IMR-90 (cell line): ENCODE results near the gene EVX1. TPM values are rescaled to one million over a fixed set of nuclear protein-coding genes. Genes with fewer than 3 reads are reported as not detected.

ENCODE experiments used
- ATAC-seq: fragments of 200-7000 bp; cut with Tn5 transposase; 2 replicates; pipeline ENCODE4 v1.9.1; 2020; ENCODE audit warnings: low read depth, mild to moderate bottlenecking, moderate library complexity
- BruUV-seq: library from RNA; stranded (reverse); fragments of 400-500 nt; replicated peaks from 2 replicates; lab custom pipeline; 2021; lab: Mats Ljungman, UMichigan
- CTCF ChIA-PET: fragments of 300-600 bp; formaldehyde crosslinking; extraction: SDS; loops from one replicate; lab custom pipeline; 2021; ENCODE audit warnings: antibody characterized with exemption; lab: Yijun Ruan, JAX
- POLR2A ChIA-PET: fragments of 300-600 bp; sonication (Branson Sonifier 250); formaldehyde crosslinking; loops from one replicate; lab custom pipeline; 2022; ENCODE audit warnings: antibody characterized with exemption; ENCODE audit not compliant: unreplicated experiment; lab: Charles Lee
- DNase-seq: peaks from one replicate; pipeline ENCODE4 v3.0.0; 2013
- H2AFZ ChIP-seq: replicated peaks from 2 replicates; pipeline ENCODE3; 2013; ENCODE audit warnings: low read length, mild to moderate bottlenecking; ENCODE audit not compliant: poor library complexity
- H2AK5ac ChIP-seq: 2 replicates; pipeline ENCODE4 v1.6.1; 2013; ENCODE audit warnings: low read depth, low read length, inconsistent platforms
- H2AK9ac ChIP-seq: replicated peaks from 2 replicates; pipeline ENCODE3; 2013; ENCODE audit warnings: mild to moderate bottlenecking, low read depth, low read length, moderate library complexity; ENCODE audit not compliant: poor library complexity
- H2BK120ac ChIP-seq: 2 replicates; pipeline ENCODE4 v1.6.1; 2013; ENCODE audit warnings: low read depth, low read length, inconsistent platforms
- H2BK15ac ChIP-seq: 3 replicates; pipeline ENCODE4 v1.6.1; 2013; ENCODE audit warnings: low read depth, low read length, inconsistent platforms
- H2BK20ac ChIP-seq: 2 replicates; pipeline ENCODE4 v1.6.1; 2013; ENCODE audit warnings: low read depth, mild to moderate bottlenecking, inconsistent platforms, low read length, moderate library complexity
- H2BK5ac ChIP-seq: 2 replicates; pipeline ENCODE4 v1.6.1; 2013; ENCODE audit warnings: mild to moderate bottlenecking, low read depth, low read length, inconsistent platforms; ENCODE audit not compliant: poor library complexity, severe bottlenecking
- H3K14ac ChIP-seq: replicated peaks from 2 replicates; pipeline ENCODE4 v1.6.1; 2013; ENCODE audit warnings: low read depth, low read length, inconsistent platforms
- H3K18ac ChIP-seq: 2 replicates; pipeline ENCODE4 v1.6.1; 2013; ENCODE audit warnings: low read depth, low read length, control low read depth
- H3K23ac ChIP-seq: 2 replicates; pipeline ENCODE4 v1.6.1; 2013; ENCODE audit warnings: low read depth, low read length, inconsistent platforms
- H3K27ac ChIP-seq: 2 replicates; pipeline ENCODE4 v1.5.1; 2013; ENCODE audit warnings: mild to moderate bottlenecking, control low read depth, low read length; ENCODE audit not compliant: insufficient read depth
- H3K27me3 ChIP-seq: 2 replicates; pipeline ENCODE4 v1.6.1; 2013; ENCODE audit warnings: low read length; ENCODE audit not compliant: control insufficient read depth, insufficient read depth
- H3K36me3 ChIP-seq: 2 replicates; pipeline ENCODE4 v1.6.1; 2013; ENCODE audit warnings: low read length, mixed read lengths; ENCODE audit not compliant: control insufficient read depth, insufficient read depth
- H3K4ac ChIP-seq: 2 replicates; pipeline ENCODE4 v1.6.1; 2013; ENCODE audit warnings: low read depth, low read length, inconsistent platforms
- H3K4me1 ChIP-seq: 2 replicates; pipeline ENCODE4 v1.6.1; 2013; ENCODE audit warnings: low read length, mixed read lengths; ENCODE audit not compliant: control insufficient read depth, insufficient read depth
- H3K4me2 ChIP-seq: 2 replicates; pipeline ENCODE4 v1.6.1; 2013; ENCODE audit warnings: low read depth, mild to moderate bottlenecking, control low read depth, low read length, moderate library complexity
- H3K4me3 ChIP-seq: 2 replicates; pipeline ENCODE4 v1.5.1; 2013; ENCODE audit warnings: low read depth, mild to moderate bottlenecking, control low read depth, low read length, moderate library complexity; ENCODE audit not compliant: insufficient read depth
- H3K56ac ChIP-seq: 2 replicates; pipeline ENCODE4 v1.6.1; 2013; ENCODE audit warnings: low read length, inconsistent platforms; ENCODE audit not compliant: insufficient read depth; ENCODE audit errors: extremely low read depth
- H3K79me1 ChIP-seq, 2 experiments: 2 replicates each; pipeline ENCODE4 v1.6.1; 2013; ENCODE audit warnings: low read length in 2 of 2, inconsistent platforms in 1 of 2, low read depth in 1 of 2
- H3K9ac ChIP-seq: 2 replicates; pipeline ENCODE4 v1.6.1; 2013; ENCODE audit warnings: low read depth, low read length, control low read depth
- H3K9me1 ChIP-seq: 2 replicates; pipeline ENCODE4 v1.6.1; 2013; ENCODE audit warnings: low read length, inconsistent platforms; ENCODE audit not compliant: insufficient read depth
- H3K9me3 ChIP-seq: 2 replicates; pipeline ENCODE4 v1.6.1; 2013; ENCODE audit warnings: low read length; ENCODE audit not compliant: control insufficient read depth, insufficient read depth
- H4K20me1 ChIP-seq: 2 replicates; pipeline ENCODE4 v1.6.1; 2013; ENCODE audit warnings: low read length, inconsistent platforms; ENCODE audit not compliant: insufficient read depth
- H4K5ac ChIP-seq: 2 replicates; pipeline ENCODE4 v1.6.1; 2013; ENCODE audit warnings: mild to moderate bottlenecking, low read depth, low read length, control low read depth
- H4K8ac ChIP-seq, 2 experiments: 2 replicates each; pipeline ENCODE4 v1.6.1; 2013; ENCODE audit warnings: low read depth in 2 of 2, low read length in 2 of 2, control low read depth in 1 of 2, inconsistent platforms in 1 of 2
- H4K91ac ChIP-seq: 2 replicates; pipeline ENCODE4 v1.6.1; 2013; ENCODE audit warnings: low read depth, low read length, inconsistent platforms; ENCODE audit not compliant: insufficient read depth
- BHLHE40 ChIP-seq: fragments of 150-350 bp; IDR thresholded peaks from 2 replicates; pipeline ENCODE4 v1.6.1; 2016; ENCODE audit warnings: mild to moderate bottlenecking, low read depth, low read length
- CEBPB ChIP-seq: IDR thresholded peaks from 2 replicates; pipeline ENCODE4 v1.6.1; 2012; ENCODE audit warnings: low read depth, low read length, improper control_type of control experiment
- CHD1 ChIP-seq: IDR thresholded peaks from 2 replicates; pipeline ENCODE4 v1.6.1; 2012; ENCODE audit warnings: low read depth, low read length, improper control_type of control experiment
- CTCF ChIP-seq: conservative IDR thresholded peaks from 2 replicates; pipeline ENCODE4 v1.5.1; 2012; ENCODE audit warnings: mild to moderate bottlenecking, low read depth, low read length, improper control_type of control experiment
- ELK1 ChIP-seq: fragments of 150-350 bp; IDR thresholded peaks from 2 replicates; pipeline ENCODE4 v1.6.1; 2016; ENCODE audit warnings: low read depth, mild to moderate bottlenecking, low read length, moderate library complexity, borderline replicate concordance
- FOS ChIP-seq: fragments of 150-350 bp; IDR thresholded peaks from 2 replicates; pipeline ENCODE4 v1.6.1; 2016; ENCODE audit warnings: low read depth, low read length
- MAFK ChIP-seq: IDR thresholded peaks from 2 replicates; pipeline ENCODE4 v1.6.1; 2012; ENCODE audit warnings: low read depth, low read length, improper control_type of control experiment
- MAZ ChIP-seq: IDR thresholded peaks from 2 replicates; pipeline ENCODE4 v1.6.1; 2012; ENCODE audit warnings: low read depth, mild to moderate bottlenecking, low read length, improper control_type of control experiment, moderate library complexity, borderline replicate concordance
- MXI1 ChIP-seq: IDR thresholded peaks from 2 replicates; pipeline ENCODE4 v1.6.1; 2012; ENCODE audit warnings: low read depth, mild to moderate bottlenecking, low read length, moderate library complexity, borderline replicate concordance
- NFE2L2 ChIP-seq: fragments of 150-350 bp; IDR thresholded peaks from 2 replicates; pipeline ENCODE4 v1.6.1; 2016; ENCODE audit warnings: low read depth, mild to moderate bottlenecking, low read length
- POLR2A ChIP-seq: IDR thresholded peaks from 2 replicates; pipeline ENCODE4 v1.6.1; 2012; ENCODE audit warnings: mild to moderate bottlenecking, low read depth, low read length
- RAD21 ChIP-seq: IDR thresholded peaks from 2 replicates; pipeline ENCODE4 v1.6.1; 2012; ENCODE audit warnings: low read length, improper control_type of control experiment
- RCOR1 ChIP-seq: IDR thresholded peaks from 2 replicates; pipeline ENCODE4 v1.6.1; 2012; ENCODE audit warnings: mild to moderate bottlenecking, low read length, improper control_type of control experiment; ENCODE audit not compliant: insufficient replicate concordance
- RFX5 ChIP-seq: IDR thresholded peaks from 2 replicates; pipeline ENCODE4 v1.8.0; 2012; ENCODE audit warnings: low read depth, mild to moderate bottlenecking, low read length, moderate library complexity
- SMC3 ChIP-seq: fragments of 150-350 bp; IDR thresholded peaks from 2 replicates; pipeline ENCODE4 v1.6.1; 2016; ENCODE audit warnings: low read depth, mild to moderate bottlenecking, antibody characterized with exemption, low read length, moderate library complexity
- USF2 ChIP-seq: fragments of 150-350 bp; IDR thresholded peaks from 2 replicates; pipeline ENCODE4 v1.6.1; 2017; ENCODE audit warnings: mild to moderate bottlenecking, antibody characterized with exemption, low read length, low read depth
- dilution Hi-C: fragments of 300-500 bp; cut with HindIII; formaldehyde crosslinking; loops from one replicate; pipeline ENCODE4 v1.14.3; 2018; ENCODE audit warnings: low sequenced_read_pairs; ENCODE audit not compliant: unreplicated experiment
- in situ Hi-C: fragments of 300-500 bp; cut with MboI; formaldehyde crosslinking; loops from 3 replicates; pipeline ENCODE4 v1.14.3; 2019; ENCODE audit warnings: low sequenced_read_pairs, inconsistent platforms, mixed read lengths
- intact Hi-C: fragments of 100-400 bp; cut with micrococcal nuclease; formaldehyde crosslinking; loops from 2 replicates; pipeline ENCODE4 v1.10.0; 2022
- polyA plus RNA-seq, 3 experiments: library from polyadenylated mRNA; depleted of rRNA; stranded (reverse); fragments of >200 nt; gene quantifications; 2 replicates each; pipeline ENCODE4 v1.2.3, GENCODE V29; 2012; ENCODE audit warnings: low replicate concordance in 1 of 3
- total RNA-seq: library from RNA; depleted of rRNA; stranded (reverse); fragments of >200 nt; gene quantifications from 2 replicates; pipeline ENCODE4 v1.2.3, GENCODE V29; 2012

The EVX1 gene
- total and polyA plus RNA-seq, 2 of the 4 experiments (the other 2 are of a cell fraction), result not detected

- H2BK120ac ChIP-seq, result no peak overlapping the region
- no peak overlapping the region for H2AFZ ChIP-seq
- no peak overlapping the region for H2BK5ac ChIP-seq
- H2AK5ac ChIP-seq, result no peak overlapping the region
- TF ChIP-seq CEBPB (no peak), FOS (no peak), MAZ (no peak), RFX5 (no peak), RCOR1 (no peak), USF2 (no peak), NFE2L2 (no peak), POLR2A (no peak), SMC3 (no peak), MXI1 (no peak), MAFK (no peak), CTCF (no peak), RAD21 (no peak), BHLHE40 (no peak), CHD1 (no peak), ELK1 (no peak)
- ATAC-seq, result no peak
- no peaks in the 10 kb centered on the region for H4K20me1 ChIP-seq
- H3K4ac ChIP-seq, result no peak overlapping the region
- H3K4me3 ChIP-seq, result no peak overlapping the region
- H3K9ac ChIP-seq, result no peak overlapping the region
- no TSS peak for BruUV-seq
- intact Hi-C loops, result no loop called here
- H3K14ac ChIP-seq, result no peak overlapping the region
- no peak overlapping the region for H3K4me2 ChIP-seq
- no peak overlapping the region for H3K18ac ChIP-seq
- ChIA-PET CTCF (interaction anchor here (1.3 kb wide), 1 partner anchor 28 kb away, joined by 3 read pairs; no protein-coding TSS in a partner anchor), POLR2A (interaction anchor here (0.6 kb wide), 1 partner anchor 15 kb away, joined by 3 read pairs; no protein-coding TSS in a partner anchor)
- peaks cover 76% of the 10 kb centered on the region for H3K27me3 ChIP-seq
- dilution Hi-C loops, result no loop called here
- DNase-seq, result no peak
- H3K27ac ChIP-seq, result no peak overlapping the region
- no peak overlapping the region for H2BK15ac ChIP-seq
- H3K56ac ChIP-seq, result no peak overlapping the region
- no peak overlapping the region for H2AK9ac ChIP-seq
- in situ Hi-C loops, result no loop called here
- H3K36me3 ChIP-seq, result no peaks in the 10 kb centered on the region
- H3K9me1 ChIP-seq, result no peaks in the 10 kb centered on the region
- H4K5ac ChIP-seq, result no peak overlapping the region
- no peak overlapping the region for H2BK20ac ChIP-seq
- H3K23ac ChIP-seq, result no peak overlapping the region
- no peaks in the 10 kb centered on the region for H3K79me1 ChIP-seq
- H3K9me3 ChIP-seq, result peaks cover 7% of the 10 kb centered on the region; the same call in 1 of the 2 replicates
- H4K91ac ChIP-seq, result no peak overlapping the region
- H3K4me1 ChIP-seq, result no peaks in the 10 kb centered on the region
- no peak overlapping the region for H4K8ac ChIP-seq
These were observed 18.5 kb upstream of the EVX1 start for GRCh38 chr7:27223941-27224575.
